SHP77 (cell line): ENCODE data around the gene RAB2B.

Source experiments
- DNase-seq, 2 experiments: peaks; one replicate each; lab custom pipeline; 2025; lab: John Stamatoyannopoulos, UW

Gene RAB2B

DNA sequence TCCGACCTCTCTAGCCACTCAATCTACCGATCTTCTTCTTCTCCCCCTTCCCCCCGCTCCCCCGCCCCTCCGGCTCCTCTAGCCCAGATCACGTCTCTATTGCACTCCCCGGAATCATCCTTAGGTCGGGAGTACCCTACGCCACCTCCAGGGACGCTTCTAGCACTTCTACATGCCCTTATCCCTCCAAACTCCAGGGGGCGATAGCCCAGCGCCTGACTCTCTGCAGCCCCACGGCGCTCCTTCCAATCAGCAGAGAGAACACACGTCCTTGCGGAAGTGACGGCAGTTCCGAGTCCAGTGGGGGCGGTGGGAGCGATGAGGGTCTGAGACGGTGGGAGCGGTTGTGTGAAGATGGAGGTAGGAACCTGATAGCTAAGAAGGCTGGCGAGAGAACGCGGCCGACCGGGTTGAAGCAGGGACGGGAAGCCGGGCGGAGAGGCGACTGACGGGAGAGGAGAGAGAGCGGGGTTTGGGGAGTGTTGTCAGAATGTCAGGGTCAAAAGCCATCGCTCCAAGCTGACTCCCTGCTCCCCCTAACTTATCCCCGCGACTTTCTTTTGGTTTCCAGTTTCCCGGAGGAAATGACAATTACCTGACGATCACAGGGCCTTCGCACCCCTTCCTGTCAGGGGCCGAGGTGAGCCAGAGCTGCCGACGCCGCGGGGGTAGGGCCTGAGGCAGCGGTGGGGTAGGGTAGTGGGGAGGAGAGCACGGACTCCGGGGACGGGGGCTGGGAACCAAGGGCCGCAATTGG lies at the start of gene RAB2B, which contains the start of gene TOX4:
Gene RAB2B (minus strand): TSS at position 35 of the 757 bp plus-strand sequence. CDS start 87 bp downstream, outside the sequence.
Gene TOX4 (plus strand): TSS at position 271 of the 757 bp plus-strand sequence. CDS start 84 bp downstream, at position 355.
- peak; percentile 99 to 100 for DNase-seq

DNA sequence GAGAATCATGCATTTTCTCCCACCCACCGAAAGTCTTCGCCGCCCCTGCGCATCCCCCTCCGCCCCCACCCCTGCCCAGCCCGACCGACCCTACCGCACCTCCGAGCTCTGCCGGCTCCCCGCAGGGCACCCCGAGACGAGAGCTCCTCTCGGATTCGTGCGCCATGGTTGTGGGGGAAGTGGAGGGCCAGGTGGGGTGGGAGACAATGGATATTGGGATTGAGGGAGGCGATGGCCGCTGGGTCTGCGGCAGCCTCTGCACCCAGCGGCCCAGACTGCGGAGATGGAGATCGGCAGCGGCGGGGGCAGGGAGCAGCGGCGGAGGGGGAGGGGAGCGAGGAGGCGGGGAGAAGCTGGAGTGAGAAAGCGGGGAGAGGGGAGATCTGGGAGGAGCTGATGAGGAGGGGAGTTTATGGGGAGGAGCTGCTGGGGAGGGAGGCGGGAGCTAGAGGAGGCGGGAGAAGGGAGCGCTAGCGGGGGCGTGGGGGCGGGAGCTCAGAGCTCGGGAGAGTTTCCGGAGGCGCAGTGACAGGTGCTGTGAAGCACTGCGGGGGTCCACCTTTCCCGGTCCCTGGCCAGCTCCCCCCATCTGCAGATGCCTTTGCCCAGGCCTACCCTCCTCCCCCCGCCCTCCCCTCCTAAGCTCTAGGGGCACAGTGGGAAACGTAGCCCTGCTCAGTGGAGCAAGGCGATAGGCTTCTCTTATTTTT lies 49.4 kb upstream of the RAB2B start, which contains the start of gene SALL2:
Gene SALL2 (minus strand): TSS at position 385 of the 710 bp plus-strand sequence. CDS start 219 bp downstream, at position 166.
- peak; percentile 89 to 94 for DNase-seq

DNA sequence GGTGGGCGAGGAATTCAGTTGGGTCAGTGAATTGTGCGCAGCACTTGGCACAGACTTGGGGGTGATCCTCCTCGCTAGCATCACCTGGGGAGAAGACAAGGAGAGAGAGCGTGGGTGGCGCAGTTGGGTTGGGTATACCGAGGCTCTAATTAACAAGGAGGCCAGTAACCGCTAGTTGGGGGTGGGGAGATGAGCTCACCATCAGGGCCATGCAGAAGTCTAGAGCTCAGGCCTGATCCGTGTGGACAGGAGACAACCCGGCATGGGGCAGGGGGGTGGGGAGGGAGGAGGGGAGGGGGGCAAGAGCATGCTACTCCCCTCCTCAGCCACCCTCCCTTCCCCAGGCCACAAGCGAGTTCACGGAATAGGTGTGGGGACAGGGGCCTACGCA lies 48.8 kb upstream of the RAB2B start:
- peak in 1 of 2 experiments; percentile 42 for DNase-seq

DNA sequence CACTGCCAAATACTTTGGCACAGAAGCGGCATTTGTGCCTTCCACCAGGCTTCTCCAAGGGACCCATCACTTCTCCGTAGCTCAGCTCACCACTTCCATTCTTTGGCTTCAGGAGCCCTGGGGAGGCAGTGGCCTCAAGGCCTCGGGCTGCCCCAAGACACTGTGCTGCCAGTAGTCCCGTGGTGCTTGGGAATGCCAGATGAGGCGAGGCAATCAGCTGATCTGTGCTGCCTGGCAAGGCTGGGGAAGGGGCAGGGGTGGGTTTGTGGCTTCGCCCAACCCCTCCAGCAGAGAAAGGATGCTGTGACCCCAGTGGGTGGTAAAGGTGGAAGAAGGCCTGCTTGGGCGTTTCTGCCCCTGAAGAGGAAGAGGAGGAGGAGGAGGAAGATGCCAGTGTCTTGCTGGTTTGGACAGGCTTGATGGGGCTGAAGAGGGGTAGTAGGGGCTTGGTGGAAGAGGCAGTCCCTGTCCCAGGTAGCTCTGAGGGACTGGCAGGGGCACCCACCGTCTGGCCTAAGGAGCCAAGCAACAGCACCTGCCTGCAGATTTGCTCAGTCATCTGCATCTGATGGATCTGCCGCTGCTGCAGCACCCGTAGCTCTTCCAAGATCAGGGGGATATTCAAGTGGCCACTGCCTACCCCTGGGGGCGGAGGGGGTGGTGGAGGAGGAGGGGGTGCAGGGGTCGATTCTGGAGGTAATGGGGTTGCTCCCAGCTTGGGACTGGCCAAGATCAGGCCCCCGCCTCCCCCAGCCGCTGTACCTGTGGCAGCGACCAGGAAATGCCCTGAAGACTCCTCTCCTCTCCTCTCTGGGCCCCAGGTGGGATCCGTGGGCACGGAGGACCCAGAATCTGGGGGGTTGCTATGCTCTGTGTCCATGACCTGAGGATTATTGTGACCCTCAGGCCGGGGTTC lies 48.1 kb upstream of the RAB2B start:
- DNase-seq, result no peak

DNA sequence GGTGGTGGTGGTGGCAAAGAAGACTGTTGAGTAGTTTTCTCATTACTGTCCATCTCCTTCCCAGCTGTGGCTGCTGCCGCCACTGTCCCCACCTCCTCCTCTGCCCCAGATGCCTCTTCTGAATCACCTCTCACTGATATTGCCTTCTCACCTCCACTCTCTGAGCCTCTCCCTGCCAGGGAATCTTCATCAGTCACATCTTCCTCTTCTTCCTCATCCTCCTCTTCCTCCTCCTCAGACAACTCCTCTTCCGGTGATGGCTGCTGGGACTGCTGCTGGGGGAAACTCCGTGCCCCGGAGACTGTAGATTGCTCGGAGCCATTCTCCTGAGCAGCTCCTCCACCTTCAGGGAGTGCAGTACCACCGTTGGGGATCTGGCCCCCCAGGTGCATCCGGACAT lies 46.4 kb upstream of the RAB2B start:
- DNase-seq, result no peak

DNA sequence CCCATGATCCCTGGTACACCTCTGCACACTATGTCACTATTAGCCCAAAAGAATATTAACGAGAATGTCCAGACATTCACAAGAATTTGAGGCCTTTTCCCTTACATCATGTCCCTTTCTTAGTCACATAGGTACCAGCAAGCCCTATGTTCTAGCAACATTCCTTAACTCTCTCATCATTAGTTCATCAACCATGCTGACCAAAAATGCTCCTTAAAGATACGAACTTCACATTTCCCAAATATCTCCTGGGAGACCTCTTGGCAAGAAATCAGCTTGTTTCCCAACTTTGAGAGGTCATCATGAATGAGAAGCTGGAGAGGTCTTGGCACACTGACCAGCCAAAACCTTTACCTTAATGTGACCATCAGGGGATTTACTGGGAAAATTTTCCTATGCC lies 44.7 kb upstream of the RAB2B start:
- DNase-seq, result no peak

DNA sequence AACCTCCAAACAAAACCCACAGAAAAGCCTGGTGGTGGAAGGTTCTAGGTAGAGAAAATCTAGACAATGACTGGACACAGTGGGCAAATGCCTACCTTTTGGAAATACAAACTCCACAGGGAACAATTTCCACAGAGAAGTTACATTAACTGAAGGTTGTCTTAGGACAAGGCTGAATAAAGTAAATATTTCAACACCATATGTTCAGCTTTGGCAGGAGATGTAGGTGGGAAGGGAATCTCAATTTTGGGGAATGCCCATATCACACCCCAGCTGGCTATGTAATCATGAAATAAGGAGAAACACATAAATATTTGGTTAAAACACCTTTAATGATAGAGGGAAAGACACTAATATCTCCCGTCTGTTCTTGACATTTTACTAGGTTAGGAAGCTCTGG lies 44.0 kb upstream of the RAB2B start:
- DNase-seq, result no peak

DNA sequence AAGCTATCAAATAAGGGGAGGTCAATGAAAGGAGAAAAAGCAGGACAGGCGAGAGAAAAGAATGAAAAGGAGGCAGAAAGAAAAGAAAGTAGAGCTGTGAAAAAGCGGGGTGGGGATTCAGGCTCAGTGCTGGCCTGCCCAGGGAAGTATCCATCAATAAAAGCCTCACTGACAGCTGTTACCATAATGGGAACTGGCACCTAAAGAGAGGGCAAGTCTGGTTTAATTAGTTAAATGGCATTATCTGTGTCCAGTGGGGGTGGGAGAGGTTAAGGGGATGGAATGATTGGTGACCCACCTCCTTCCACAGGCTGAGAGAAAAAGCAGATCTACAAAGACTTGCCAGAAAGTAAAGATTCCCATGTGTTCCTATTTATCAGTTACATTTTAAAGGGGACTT lies 42.0 kb upstream of the RAB2B start:
- no peak for DNase-seq

DNA sequence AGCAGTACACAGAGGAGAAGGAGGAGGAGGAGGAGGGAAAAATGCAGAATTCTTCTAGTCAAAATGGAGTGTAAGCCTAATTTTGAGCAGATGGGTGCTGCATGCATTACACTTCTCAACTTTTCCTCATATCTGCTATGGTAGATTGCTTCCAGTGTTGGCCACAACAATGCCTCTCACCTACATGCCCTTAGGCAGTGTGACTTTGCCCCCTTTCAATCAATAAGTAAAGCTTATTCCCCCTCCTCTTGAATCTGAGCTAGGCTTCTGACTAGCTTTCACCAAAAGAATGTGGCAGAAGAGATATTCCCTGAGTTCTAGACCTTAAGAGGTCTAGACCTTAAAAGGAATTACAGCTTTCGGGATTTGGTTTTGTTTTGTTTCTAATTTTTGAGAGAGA lies 37.6 kb upstream of the RAB2B start:
- DNase-seq, result no peak

DNA sequence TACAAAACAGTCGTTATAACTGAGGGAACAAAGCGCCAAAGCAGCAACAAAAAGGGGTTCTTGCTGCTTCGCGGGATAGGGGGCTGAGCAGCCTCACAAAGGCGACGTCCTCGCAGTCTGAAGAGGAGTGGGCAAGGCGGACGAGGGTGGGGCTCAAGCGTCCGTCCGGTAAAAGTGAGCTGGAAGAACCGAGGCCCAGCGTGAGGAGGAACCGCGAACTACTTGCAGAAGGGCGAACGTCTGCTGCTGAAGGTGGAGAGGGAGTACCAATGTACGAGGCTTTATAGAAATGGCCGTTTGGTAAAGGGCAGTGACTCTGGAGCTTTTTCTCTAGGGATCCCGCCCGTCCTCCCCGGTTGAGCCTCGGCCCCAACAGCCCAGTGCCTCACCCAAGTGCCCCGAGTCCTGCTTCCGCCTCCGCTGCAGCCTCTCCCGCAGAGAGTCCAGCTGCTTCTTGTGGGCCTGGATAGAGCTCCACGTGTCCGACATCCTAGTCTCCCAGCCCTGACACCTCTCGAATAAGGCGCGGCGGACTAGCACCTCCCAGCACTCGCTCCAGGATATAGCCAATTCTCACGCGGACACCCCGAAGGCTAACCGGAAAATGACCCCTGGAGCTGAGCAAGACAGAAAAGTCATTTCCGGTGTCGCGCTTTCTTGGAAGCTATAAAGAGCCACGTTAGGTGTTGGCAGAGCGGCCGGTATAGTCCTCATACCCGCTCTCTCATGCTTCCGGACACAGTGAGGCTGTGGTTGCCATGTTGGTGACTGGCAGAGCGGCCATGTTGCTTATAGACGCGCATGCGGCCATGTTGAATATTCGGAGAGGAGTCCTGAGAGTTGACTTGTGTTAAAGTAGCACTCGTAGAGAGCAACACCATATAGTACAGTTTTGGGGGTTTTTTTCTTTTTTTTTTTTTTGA lies 34.2 kb upstream of the RAB2B start, which contains the start of gene METTL3:
Gene METTL3 (minus strand): TSS at position 606 of the 923 bp plus-strand sequence. CDS start 117 bp downstream, at position 489.
- DNase-seq, result peak; percentile 99 to 100

DNA sequence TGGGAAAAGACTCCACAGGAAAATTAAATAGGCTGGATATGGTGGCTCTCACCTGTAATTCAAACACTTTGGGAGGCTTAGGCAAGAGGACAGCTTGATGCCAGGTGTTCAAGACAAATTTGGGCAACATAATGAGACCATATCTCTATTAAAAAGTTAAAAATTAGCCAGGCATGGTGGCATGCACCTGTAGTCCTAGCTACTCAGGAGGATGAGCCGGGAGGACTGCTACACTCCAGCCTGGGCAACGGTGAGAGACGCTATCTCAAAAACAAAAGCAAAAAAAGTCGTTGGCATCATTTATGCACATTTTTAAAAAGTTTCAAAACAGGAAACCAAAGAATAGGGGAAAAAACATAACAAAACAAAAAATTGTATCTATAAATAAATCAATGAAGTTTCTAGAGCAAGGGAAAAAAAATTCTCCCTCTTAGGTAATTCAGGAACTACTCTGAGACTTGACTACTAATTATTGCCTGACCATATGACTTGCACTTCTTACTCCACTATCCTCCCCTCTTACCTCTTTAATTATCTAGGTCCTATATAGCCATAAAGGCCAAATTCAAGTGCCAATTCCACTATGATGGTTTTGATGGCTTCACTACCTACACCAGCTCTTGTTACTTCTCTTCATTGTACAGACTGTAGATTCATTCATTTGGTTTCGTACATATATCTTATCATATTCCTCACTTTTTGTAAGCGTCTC lies 32.8 kb upstream of the RAB2B start:
- DNase-seq, result no peak

DNA sequence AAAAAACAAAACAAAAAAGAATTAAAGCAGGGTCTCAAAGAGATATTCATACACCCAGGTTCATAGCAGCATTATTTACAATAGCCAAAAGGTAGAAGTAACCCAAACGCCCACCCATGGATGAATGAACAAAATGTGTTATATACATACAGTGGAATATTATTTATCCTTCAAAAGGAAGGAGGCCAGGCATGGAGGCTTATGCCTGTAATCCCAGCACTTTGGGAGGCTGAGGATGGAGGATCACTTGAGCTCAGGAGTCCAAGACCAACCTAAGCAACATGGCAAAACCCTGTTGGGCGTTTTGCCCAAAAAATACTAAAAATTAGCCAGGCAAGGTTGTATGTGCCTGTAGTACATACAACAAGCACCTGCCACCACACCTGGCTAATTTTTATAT lies 29.8 kb upstream of the RAB2B start:
- no peak for DNase-seq

DNA sequence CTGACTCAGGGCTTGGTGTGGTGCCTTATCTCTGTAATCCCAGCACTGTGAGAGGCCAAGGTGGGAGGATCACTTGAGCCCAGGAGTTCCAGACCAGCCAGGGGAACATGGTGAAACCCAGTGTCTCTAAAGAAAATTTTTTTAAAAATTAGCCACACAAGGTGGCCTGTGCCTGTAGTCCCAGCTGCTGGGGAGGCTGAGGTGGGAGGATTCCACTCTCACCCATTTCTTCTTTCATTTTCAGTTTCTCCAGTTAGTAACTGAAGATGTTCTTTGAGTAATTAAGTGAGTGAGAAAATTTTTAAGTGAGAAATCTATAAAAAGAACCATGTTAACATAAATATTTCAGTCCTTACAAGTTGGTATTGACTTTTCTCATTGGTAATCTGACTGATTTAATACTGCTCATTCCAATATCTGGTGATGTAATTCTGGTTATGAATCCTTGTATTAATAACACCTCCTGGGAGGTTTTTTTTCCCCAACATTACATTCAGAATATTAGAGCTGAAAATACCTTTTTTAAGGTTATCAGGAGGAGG lies 28.3 kb upstream of the RAB2B start:
- no peak for DNase-seq

DNA sequence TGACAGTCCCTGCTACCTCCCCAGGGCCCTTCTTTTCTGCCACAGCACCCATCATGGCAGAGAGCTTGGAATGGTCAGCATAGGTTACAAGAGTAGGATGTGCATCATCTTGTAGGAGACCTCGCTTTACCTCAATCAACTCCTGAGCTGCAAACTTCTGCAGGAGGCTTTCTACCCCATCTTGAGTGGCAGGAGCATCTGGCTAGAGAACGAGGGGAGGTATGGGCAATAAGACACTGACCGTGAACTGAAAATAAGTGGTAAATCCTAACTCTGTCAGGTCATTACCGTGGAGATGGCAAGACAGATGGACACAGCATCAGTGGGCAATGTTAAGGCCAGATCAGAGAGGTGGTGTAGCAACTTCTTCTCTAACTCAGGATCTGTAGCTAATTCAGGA lies 26.6 kb upstream of the RAB2B start:
- no peak for DNase-seq

DNA sequence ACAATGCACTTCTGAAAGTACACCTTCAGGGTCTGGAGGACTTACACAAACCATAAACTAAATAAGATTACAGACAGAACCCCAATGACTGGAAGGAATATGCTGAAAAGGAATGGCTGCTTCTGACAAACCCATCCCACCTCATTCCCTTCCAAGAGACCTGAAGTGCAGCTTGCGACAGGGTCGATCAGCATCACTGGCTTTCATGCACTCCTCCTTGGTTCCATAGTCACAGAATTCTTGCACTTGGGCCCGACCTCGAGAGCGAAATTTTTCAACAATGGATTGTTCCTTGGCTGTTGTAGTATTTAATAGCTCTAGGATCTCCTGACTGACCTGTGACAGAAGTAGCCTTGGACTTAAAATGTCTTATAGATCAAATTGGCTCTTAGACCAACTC lies 24.8 kb upstream of the RAB2B start:
- no peak for DNase-seq

DNA sequence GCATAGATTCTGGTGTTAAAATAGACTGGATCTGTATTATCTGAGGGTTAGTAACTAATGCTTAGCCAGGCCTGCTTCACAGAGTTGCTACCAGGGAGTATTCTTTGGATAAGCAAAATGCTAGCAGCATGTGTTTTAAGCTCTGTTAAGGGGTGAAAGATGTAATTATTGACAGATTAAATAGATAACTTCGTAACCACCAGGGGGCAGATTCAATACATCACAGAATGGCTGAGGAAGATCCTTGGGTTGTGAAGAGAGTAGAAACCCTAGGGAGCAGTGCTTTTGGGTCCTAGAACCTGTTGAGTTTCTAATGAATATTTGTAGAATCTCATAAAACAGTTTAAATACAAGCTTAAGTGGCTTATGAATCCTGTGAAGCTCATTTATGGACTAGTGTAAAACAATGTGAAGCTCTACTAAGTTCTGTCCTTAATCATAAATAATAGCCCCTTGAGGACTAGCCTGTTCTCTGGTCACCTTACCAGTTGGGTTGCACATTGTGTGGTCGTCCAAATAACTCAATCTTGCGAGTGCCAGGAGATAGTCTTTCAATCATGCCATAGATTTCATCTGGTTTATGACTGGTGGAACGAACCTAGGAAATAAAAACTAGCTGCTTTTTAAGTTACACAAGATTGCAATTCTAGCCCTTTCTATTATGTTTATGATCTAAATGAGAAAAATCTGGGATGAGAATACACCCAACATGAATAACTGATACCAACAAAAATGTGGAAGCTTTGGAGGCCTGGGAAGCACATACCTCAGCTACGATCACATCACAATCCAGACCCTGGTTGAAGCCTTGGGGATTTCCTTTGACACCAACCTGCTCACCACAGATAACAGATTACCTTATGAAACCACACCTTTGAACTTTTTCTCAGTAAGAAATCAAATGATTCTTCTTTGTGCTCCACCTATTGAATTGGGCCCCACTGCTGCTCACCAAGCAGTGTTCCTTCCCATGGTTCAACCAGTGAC lies 22.1 kb upstream of the RAB2B start:
- peak; percentile 58 to 67 for DNase-seq

DNA sequence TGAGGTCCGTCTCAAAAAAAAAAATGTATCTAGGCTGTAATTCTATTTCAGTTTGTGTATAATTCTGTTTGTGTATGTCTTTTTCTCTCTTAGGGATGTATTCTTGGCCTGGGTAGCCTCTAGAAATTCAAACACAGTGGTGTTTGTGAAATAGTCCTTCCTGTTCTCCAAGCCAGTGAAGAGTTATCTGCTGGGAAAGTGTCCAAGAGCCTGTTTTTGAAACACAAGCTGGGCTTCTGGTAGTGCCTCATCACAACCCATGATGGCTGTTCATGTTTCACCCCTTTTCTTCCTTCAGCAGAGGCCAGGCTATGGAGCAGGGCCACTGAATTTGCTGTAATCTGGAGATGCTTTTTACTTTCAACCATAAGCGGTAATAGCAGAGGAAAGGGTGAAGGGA lies 19.7 kb upstream of the RAB2B start:
- no peak for DNase-seq

DNA sequence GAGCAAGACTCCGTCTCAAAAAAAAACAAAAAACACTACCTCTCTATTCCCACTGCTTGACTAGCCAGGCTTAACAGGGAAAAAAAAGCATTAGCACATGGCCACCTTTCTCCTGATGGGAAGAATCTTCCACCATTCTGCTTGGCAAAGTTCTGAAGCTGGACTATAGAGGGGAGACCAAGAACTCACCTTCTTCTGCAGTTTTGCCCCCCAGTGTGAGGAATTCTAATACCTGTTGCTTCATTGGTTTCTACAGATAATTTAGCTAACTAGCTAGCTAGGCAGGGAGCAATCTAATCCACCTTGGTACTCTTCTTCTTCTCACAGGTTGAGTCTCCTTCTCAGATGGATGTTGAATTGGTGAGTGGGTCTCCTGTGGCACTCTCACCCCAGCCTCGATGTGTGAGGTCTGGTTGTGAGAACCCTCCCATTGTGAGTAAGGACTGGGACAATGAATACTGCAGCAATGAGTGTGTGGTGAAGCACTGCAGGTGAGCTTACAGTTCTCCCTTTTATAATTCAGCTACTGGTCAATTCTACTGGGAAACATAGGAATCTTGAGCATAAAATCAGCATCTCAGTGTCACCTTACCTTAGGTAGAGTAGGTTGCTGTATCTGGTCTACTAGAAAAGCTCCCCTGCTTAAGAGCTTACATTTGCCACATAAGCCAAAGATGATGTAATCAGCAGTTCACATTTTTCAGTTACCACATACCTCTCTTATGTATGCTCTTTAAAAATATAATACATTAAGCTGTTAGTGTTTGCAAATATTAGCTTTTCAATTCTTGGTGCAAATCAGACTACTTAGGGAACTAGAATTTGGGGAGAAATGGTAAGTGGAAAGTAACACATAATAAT lies 18.4 kb upstream of the RAB2B start:
- no peak for DNase-seq
